ENCODE measurements around the gene NDUFAF8. TPM values are rescaled to one million over a fixed set of nuclear protein-coding genes. Genes with fewer than 3 reads are reported as not detected.

The NDUFAF8 gene
- polyA plus RNA-seq, 4 donors = 25.9 to 39.5 (median 35.7) TPM

- Histone ChIP-seq H3K27me3 (ENCODE audit: control insufficient read depth in 3 of 3, insufficient read depth in 3 of 3, low read length in 3 of 3) (no peaks in the 10 kb centered on the region), H3K36me3 (ENCODE audit: control insufficient read depth in 3 of 3, insufficient read depth in 2 of 3, low read depth in 1 of 3, low read length in 3 of 3) (peaks cover 4 to 69% (median 6%) of the 10 kb centered on the region in 3 donors), H3K4me3 (ENCODE audit: low read depth in 1 of 3, low read length in 3 of 3) (no peak overlapping the region), H3K4me1 (ENCODE audit: control insufficient read depth in 3 of 3, insufficient read depth in 2 of 3, low read depth in 1 of 3, low read length in 2 of 3) (peaks cover 2 to 23% (median 13%) of the 10 kb centered on the region in 3 donors), H3K27ac (ENCODE audit: low read depth in 1 of 3, low read length in 2 of 3) (no peak overlapping the region), H3K9me3 (ENCODE audit: control insufficient read depth in 2 of 2, insufficient read depth in 1 of 2, low read depth in 1 of 2, low read length in 1 of 2) (no peaks in the 10 kb centered on the region)
- DNase-seq = no peak
- FAIRE-seq = no peak
- 91 to 95% (median 93%) methylated on average over 31 to 32 of the region's 32 CpGs for WGBS, 3 donors
Measured at GRCh38 chr17:81235822-81236740, 3.0 kb upstream of the NDUFAF8 start.

DNA sequence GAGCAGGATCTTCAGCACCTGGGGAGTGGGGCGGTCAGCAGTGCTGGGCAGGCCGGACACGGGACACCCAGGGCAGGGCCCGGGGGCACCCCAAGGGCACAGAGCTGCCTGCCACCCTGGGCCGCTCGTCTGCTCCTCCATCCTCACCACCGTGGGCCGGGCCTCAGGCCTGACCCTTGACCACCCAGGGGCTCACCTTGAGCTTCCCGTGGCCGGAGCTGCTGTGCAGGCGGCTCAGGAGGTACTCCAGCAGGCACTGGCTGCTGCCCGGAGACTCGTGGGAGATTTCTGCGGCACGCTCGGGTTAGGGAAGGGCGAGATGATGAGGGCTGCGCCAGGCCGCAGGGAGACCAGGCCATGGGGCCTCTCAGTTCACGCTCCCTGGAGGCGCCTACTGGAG is 2.3 kb upstream of the NDUFAF8 start:
- H3K27me3 ChIP-seq (ENCODE audit: control insufficient read depth in 3 of 3, insufficient read depth in 3 of 3, low read length in 3 of 3) = no peaks in the 10 kb centered on the region
- no peak overlapping the region for H3K27ac ChIP-seq (ENCODE audit: low read depth in 1 of 3, low read length in 2 of 3)
- peaks cover 2 to 23% (median 13%) of the 10 kb centered on the region in 3 donors for H3K4me1 ChIP-seq (ENCODE audit: control insufficient read depth in 3 of 3, insufficient read depth in 2 of 3, low read depth in 1 of 3, low read length in 2 of 3)
- DNase-seq (no peak), FAIRE-seq (no peak)
- 91 to 93% (median 92%) methylated on average over 19 to 21 of the region's 21 CpGs for WGBS, 3 donors
- no peaks in the 10 kb centered on the region for H3K9me3 ChIP-seq (ENCODE audit: control insufficient read depth in 2 of 2, insufficient read depth in 1 of 2, low read depth in 1 of 2, low read length in 1 of 2)
- peaks cover 4 to 69% (median 6%) of the 10 kb centered on the region in 3 donors for H3K36me3 ChIP-seq (ENCODE audit: control insufficient read depth in 3 of 3, insufficient read depth in 2 of 3, low read depth in 1 of 3, low read length in 3 of 3)
- H3K4me3 ChIP-seq (ENCODE audit: low read depth in 1 of 3, low read length in 3 of 3) = no peak overlapping the region

DNA sequence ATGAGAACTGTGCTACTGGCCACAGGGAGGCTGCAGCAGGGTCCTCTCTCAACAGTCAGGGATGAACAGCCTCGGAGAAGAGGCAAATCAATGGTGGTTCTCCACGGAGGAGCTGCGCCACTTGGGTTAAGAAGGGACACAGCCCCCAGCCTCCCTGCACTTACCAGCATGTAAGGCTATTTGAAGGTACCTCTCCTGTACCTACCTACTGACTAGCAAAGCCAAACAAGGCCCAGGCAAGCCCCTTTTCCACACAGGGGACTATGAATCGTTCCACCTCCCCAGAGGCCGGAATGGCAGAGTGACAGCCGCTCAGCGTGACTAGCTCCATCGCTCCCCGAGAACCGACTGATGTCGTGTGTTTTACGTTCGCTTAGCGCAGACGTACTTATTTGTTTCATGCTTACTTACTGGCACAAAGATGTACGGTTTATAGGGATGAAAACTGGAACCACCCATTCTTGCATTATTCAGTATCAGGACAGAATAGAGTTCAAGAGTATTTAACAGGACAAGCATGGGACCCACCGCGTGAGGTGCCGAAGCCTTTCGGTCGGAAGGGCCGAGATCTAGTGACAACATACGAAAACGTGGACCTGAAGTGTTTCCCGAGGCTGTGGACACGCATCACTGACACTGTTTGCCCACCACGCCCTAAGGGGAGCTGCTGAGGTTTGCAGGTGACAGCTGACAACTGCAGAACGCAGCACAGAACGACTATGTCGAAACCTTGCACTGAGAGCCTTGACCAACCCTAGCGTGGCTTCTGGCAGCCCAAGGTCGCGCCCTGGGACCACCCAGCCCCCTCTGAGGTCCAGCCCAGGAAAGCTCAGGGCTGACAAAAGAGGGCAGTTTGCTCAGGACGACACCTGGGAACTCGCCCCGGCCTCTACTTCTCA is 1.3 kb upstream of the NDUFAF8 start:
- Histone ChIP-seq H3K4me3 (ENCODE audit: low read depth in 1 of 3, low read length in 3 of 3) (peak overlapping the region; percentile 78 to 89 (median 85)), H3K9me3 (ENCODE audit: control insufficient read depth in 2 of 2, insufficient read depth in 1 of 2, low read depth in 1 of 2, low read length in 1 of 2) (no peaks in the 10 kb centered on the region), H3K4me1 (ENCODE audit: control insufficient read depth in 3 of 3, insufficient read depth in 2 of 3, low read depth in 1 of 3, low read length in 2 of 3) (peaks cover 2 to 23% (median 13%) of the 10 kb centered on the region in 3 donors), H3K27ac (ENCODE audit: low read depth in 1 of 3, low read length in 2 of 3) (no peak overlapping the region), H3K36me3 (ENCODE audit: control insufficient read depth in 3 of 3, insufficient read depth in 2 of 3, low read depth in 1 of 3, low read length in 3 of 3) (peaks cover 3 to 68% (median 6%) of the 10 kb centered on the region in 3 donors), H3K27me3 (ENCODE audit: control insufficient read depth in 3 of 3, insufficient read depth in 3 of 3, low read length in 3 of 3) (no peaks in the 10 kb centered on the region)
- 53 to 56% (median 56%) methylated on average over 36 of the region's 36 CpGs for WGBS, 3 donors
- no peak for DNase-seq
- FAIRE-seq = no peak

DNA sequence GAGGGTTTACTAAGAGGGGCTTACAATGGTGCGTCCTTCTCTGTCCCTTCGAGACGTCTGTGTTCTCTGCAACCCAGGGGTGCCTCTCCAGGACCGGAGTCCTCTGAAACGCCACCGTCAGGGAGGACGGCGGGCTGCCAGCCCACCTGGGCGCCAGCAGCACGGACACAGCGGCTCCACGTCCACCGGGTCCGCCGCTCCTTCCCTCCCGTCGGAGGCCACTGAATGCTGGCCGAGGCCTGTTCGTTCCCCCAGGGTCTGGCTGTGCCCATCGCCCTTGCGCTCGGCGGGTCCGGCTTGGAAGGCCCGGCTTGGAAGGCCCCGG is 666 bp upstream of the NDUFAF8 start:
- Histone ChIP-seq H3K27ac (ENCODE audit: low read depth in 1 of 3, low read length in 2 of 3) (no peak overlapping the region), H3K36me3 (ENCODE audit: control insufficient read depth in 3 of 3, insufficient read depth in 2 of 3, low read depth in 1 of 3, low read length in 3 of 3) (peaks cover 0 to 67% (median 2%) of the 10 kb centered on the region in 3 donors), H3K4me1 (ENCODE audit: control insufficient read depth in 3 of 3, insufficient read depth in 2 of 3, low read depth in 1 of 3, low read length in 2 of 3) (peaks cover 2 to 23% (median 13%) of the 10 kb centered on the region in 3 donors), H3K4me3 (ENCODE audit: low read depth in 1 of 3, low read length in 3 of 3) (peak overlapping the region; percentile 78 to 89 (median 85)), H3K9me3 (ENCODE audit: control insufficient read depth in 2 of 2, insufficient read depth in 1 of 2, low read depth in 1 of 2, low read length in 1 of 2) (no peaks in the 10 kb centered on the region), H3K27me3 (ENCODE audit: control insufficient read depth in 3 of 3, insufficient read depth in 3 of 3, low read length in 3 of 3) (no peaks in the 10 kb centered on the region)
- DNase-seq (no peak), FAIRE-seq (no peak)
- 1% methylated on average over 26 of the region's 26 CpGs for WGBS, 3 donors

DNA sequence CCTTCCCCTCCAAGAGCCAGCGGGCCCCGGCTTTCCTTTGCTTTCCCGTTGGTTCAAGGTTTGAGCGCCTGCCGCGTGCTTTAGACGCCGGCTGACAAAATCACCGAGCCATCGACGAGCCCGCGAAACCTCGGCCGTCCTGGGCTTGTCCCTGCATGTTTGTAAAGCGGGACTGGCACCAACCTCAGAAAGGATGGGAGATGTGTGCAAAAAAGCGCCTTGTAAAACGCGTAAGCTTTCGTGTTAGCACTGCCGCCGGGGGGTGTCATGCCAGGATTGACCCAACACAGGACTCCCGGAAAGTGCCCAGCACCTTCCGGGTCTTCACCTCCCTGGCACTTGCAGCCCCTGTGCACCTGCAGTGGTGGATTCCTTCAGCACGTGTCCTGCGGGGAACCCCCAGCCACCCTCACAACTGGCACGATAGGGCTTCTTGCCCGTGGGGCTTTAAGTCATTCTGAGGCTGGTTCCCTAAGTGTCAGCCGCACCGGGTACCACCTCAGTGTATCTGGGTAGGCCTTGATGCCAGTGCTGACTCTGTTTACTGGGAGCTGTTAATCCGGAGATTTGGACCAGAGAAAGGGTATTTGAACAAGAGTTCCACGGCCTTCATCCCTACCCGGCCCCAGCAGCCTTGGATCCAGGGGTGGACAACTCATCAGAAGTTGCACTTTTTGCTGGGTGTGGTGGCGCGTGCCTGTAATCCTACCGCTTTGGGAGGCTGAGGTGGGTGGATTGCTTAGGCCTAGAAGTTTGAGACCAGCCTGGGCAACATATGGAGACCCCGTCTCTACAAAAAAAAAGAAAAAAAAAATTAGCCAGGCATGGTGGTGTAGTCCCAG is 817 bp downstream of the NDUFAF8 start:
- DNase-seq (peak in 1 of 2 donors; percentile 35), FAIRE-seq (no peak)
- H3K36me3 ChIP-seq (ENCODE audit: control insufficient read depth in 3 of 3, insufficient read depth in 2 of 3, low read depth in 1 of 3, low read length in 3 of 3) = peaks cover 0 to 63% (median 0%) of the 10 kb centered on the region in 3 donors
- no peaks in the 10 kb centered on the region for H3K9me3 ChIP-seq (ENCODE audit: control insufficient read depth in 2 of 2, insufficient read depth in 1 of 2, low read depth in 1 of 2, low read length in 1 of 2)
- H3K4me1 ChIP-seq (ENCODE audit: control insufficient read depth in 3 of 3, insufficient read depth in 2 of 3, low read depth in 1 of 3, low read length in 2 of 3) = peaks cover 2 to 23% (median 13%) of the 10 kb centered on the region in 3 donors
- WGBS, 3 donors = 11 to 17% (median 13%) methylated on average over 35 to 37 of the region's 37 CpGs
- peak overlapping the region in 2 of 3 donors; percentile 45 to 67 for H3K27ac ChIP-seq (ENCODE audit: low read depth in 1 of 3, low read length in 2 of 3)
- H3K4me3 ChIP-seq (ENCODE audit: low read depth in 1 of 3, low read length in 3 of 3) = peak overlapping the region; percentile 68 to 85 (median 83)
- H3K27me3 ChIP-seq (ENCODE audit: control insufficient read depth in 3 of 3, insufficient read depth in 3 of 3, low read length in 3 of 3) = no peaks in the 10 kb centered on the region

DNA sequence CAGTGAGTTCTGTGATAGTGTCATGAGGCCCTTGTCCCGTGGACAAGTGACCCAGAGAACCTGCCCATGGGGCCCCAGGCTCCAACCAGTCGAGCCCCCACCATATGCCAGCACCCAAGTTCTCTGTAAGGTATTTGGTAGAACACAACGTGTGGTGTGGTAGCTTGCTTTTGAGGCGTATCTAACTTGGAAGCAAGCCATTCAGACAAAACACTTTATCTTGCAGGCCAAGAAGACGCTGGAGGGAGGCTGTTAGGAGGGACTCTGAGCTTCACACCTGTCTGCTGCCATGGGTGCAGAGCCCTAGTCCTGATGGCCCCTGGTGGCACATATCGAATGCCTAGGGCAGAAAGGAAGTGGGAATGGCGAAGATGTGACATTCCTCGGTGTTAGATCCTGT is 1.6 kb downstream of the NDUFAF8 start:
- Histone ChIP-seq H3K9me3 (ENCODE audit: control insufficient read depth in 2 of 2, insufficient read depth in 1 of 2, low read depth in 1 of 2, low read length in 1 of 2) (no peaks in the 10 kb centered on the region), H3K27me3 (ENCODE audit: control insufficient read depth in 3 of 3, insufficient read depth in 3 of 3, low read length in 3 of 3) (no peaks in the 10 kb centered on the region), H3K4me3 (ENCODE audit: low read depth in 1 of 3, low read length in 3 of 3) (no peak overlapping the region), H3K4me1 (ENCODE audit: control insufficient read depth in 3 of 3, insufficient read depth in 2 of 3, low read depth in 1 of 3, low read length in 2 of 3) (peaks cover 2 to 23% (median 13%) of the 10 kb centered on the region in 3 donors), H3K27ac (ENCODE audit: low read depth in 1 of 3, low read length in 2 of 3) (no peak overlapping the region), H3K36me3 (ENCODE audit: control insufficient read depth in 3 of 3, insufficient read depth in 2 of 3, low read depth in 1 of 3, low read length in 3 of 3) (peaks cover 0 to 64% (median 0%) of the 10 kb centered on the region in 3 donors)
- DNase-seq (no peak), FAIRE-seq (no peak)
- 46 to 68% (median 55%) methylated on average over 8 of the region's 8 CpGs for WGBS, 3 donors

DNA sequence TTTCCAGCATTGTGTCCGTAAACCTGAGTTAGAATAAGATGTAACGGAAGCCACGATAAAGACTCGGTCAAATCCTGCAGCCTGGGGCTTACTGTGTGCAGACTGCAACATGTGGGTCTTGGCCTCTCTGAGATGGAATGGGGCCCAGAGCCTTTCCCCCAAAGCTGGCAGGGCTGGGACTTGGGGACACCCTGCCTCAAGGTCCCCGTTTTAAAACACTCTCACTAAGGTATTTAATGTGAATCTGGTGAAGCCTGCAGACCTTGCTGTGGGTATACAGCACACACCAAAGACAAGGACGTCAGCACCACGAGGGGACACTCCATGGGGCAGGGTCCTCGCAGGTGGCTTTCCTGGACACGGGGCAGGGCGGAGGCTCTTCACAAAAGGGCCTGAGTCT is 2.1 kb downstream of the NDUFAF8 start:
- no peak overlapping the region for H3K27ac ChIP-seq (ENCODE audit: low read depth in 1 of 3, low read length in 2 of 3)
- H3K4me3 ChIP-seq (ENCODE audit: low read depth in 1 of 3, low read length in 3 of 3) = no peak overlapping the region
- DNase-seq (no peak), FAIRE-seq (no peak)
- peaks cover 2 to 23% (median 13%) of the 10 kb centered on the region in 3 donors for H3K4me1 ChIP-seq (ENCODE audit: control insufficient read depth in 3 of 3, insufficient read depth in 2 of 3, low read depth in 1 of 3, low read length in 2 of 3)
- WGBS, 3 donors = 85 to 91% (median 88%) methylated on average over 10 of the region's 10 CpGs
- H3K36me3 ChIP-seq (ENCODE audit: control insufficient read depth in 3 of 3, insufficient read depth in 2 of 3, low read depth in 1 of 3, low read length in 3 of 3) = peaks cover 0 to 64% (median 0%) of the 10 kb centered on the region in 3 donors
- no peaks in the 10 kb centered on the region for H3K27me3 ChIP-seq (ENCODE audit: control insufficient read depth in 3 of 3, insufficient read depth in 3 of 3, low read length in 3 of 3)
- no peaks in the 10 kb centered on the region for H3K9me3 ChIP-seq (ENCODE audit: control insufficient read depth in 2 of 2, insufficient read depth in 1 of 2, low read depth in 1 of 2, low read length in 1 of 2)

Measured in small intestine (tissue), 7 donors.